GM08714 (cell line): ENCODE measurements around the gene IDH3G.
"Not testable (repeated sequence)": the region's sequence is repeated elsewhere in the genome, so short reads cannot be mapped to it uniquely, and the experiment has no call there.

ENCODE experiments used
- H3K4me3 ChIP-seq: fragments of 200-500 bp; sonication (Bioruptor generic); 2 replicates; pipeline ENCODE4 v1.5.1; 2014; ENCODE audit warnings: mild to moderate bottlenecking, low read length, inconsistent platforms
- ZNF274 ChIP-seq: IDR thresholded peaks from 2 replicates; pipeline ENCODE4 v1.6.1; 2012; ENCODE audit warnings: mild to moderate bottlenecking, low read depth, low read length

Gene IDH3G

GRCh38 chrX:153746359-153746758, 47.8 kb downstream of the IDH3G start:
- no peak for TF ChIP-seq ZNF274
- no peak overlapping the region for H3K4me3 ChIP-seq

- H3K4me3 ChIP-seq, result not testable (repeated sequence)
Observed at GRCh38 chrX:153745067-153745433, 49.1 kb downstream of the IDH3G start.

GRCh38 chrX:153744210-153745066, 49.7 kb downstream of the IDH3G start:
- H3K4me3 ChIP-seq, result no peak overlapping the region
- no peak for TF ChIP-seq ZNF274

- H3K4me3 ChIP-seq, result not testable (repeated sequence)
Observed at GRCh38 chrX:153743468-153744209, 50.5 kb downstream of the IDH3G start.

- H3K4me3 ChIP-seq, result not testable (repeated sequence)
Observed at GRCh38 chrX:153742796-153743467, 51.2 kb downstream of the IDH3G start.

GRCh38 chrX:153742111-153742510, 52.1 kb downstream of the IDH3G start:
- not testable (repeated sequence) for H3K4me3 ChIP-seq

- no peak for TF ChIP-seq ZNF274
- H3K4me3 ChIP-seq, result no peak overlapping the region
Observed at GRCh38 chrX:153741446-153741845, 52.7 kb downstream of the IDH3G start.

- TF ChIP-seq ZNF274, result no peak
- no peak overlapping the region for H3K4me3 ChIP-seq
Observed at GRCh38 chrX:153740631-153741222, 53.4 kb downstream of the IDH3G start.

- TF ChIP-seq ZNF274, result no peak
Observed at GRCh38 chrX:153739754-153740486, 54.3 kb downstream of the IDH3G start.

GRCh38 chrX:153738056-153738605, 56.0 kb downstream of the IDH3G start:
- H3K4me3 ChIP-seq, result no peak overlapping the region
- TF ChIP-seq ZNF274, result no peak

More at GRCh38 chrX:153739754-153740486, 54.3 kb downstream of the IDH3G start:
- no peak overlapping the region for H3K4me3 ChIP-seq

- H3K4me3 ChIP-seq, result no peak overlapping the region
- TF ChIP-seq ZNF274, result no peak
Observed at GRCh38 chrX:153736871-153737441, 57.2 kb downstream of the IDH3G start.

- H3K4me3 ChIP-seq, result no peak overlapping the region
- TF ChIP-seq ZNF274, result no peak
Observed at GRCh38 chrX:153736071-153736820, 57.9 kb downstream of the IDH3G start.
